Right ventricle myocardium superior (tissue), 1 donor: ENCODE measurements around the gene SEPTIN12. TPM values are rescaled to one million over a fixed set of nuclear protein-coding genes. Genes with fewer than 3 reads are reported as not detected.

Experiments
- ATAC-seq: fragments of 200-7000 bp; cut with Tn5 transposase; one replicate; pipeline ENCODE4 v1.9.1; 2020; ENCODE audit warnings: mild to moderate bottlenecking; ENCODE audit not compliant: poor library complexity
- DNase-seq: peaks from one replicate; pipeline ENCODE4 v3.0.0-alpha.2; 2020
- intact Hi-C: fragments of 100-400 bp; cut with DNase I; formaldehyde crosslinking; loops from one replicate; pipeline ENCODE4 v1.11.2; 2022
- long read RNA-seq: library from polyadenylated mRNA; unstranded; transcript quantifications from one replicate; pipeline ENCODE4 v2.0.0, GENCODE V29; 2021
- total RNA-seq: library from RNA; stranded (reverse); fragmentation: NEBNext Ultra II Directional; extraction: Animal tissue kit (Norgen Biotek cat#: 25700); gene quantifications from one replicate; pipeline ENCODE4 v1.2.1, GENCODE V29; 2021
- donor health status: DM: no; HTN: yes; CAD: no; lungs with severe emphysema.

SEPTIN12 gene, protein sequence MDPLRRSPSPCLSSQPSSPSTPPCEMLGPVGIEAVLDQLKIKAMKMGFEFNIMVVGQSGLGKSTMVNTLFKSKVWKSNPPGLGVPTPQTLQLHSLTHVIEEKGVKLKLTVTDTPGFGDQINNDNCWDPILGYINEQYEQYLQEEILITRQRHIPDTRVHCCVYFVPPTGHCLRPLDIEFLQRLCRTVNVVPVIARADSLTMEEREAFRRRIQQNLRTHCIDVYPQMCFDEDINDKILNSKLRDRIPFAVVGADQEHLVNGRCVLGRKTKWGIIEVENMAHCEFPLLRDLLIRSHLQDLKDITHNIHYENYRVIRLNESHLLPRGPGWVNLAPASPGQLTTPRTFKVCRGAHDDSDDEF
- not detected for total RNA-seq
- long read RNA-seq = 0 reads

DNA sequence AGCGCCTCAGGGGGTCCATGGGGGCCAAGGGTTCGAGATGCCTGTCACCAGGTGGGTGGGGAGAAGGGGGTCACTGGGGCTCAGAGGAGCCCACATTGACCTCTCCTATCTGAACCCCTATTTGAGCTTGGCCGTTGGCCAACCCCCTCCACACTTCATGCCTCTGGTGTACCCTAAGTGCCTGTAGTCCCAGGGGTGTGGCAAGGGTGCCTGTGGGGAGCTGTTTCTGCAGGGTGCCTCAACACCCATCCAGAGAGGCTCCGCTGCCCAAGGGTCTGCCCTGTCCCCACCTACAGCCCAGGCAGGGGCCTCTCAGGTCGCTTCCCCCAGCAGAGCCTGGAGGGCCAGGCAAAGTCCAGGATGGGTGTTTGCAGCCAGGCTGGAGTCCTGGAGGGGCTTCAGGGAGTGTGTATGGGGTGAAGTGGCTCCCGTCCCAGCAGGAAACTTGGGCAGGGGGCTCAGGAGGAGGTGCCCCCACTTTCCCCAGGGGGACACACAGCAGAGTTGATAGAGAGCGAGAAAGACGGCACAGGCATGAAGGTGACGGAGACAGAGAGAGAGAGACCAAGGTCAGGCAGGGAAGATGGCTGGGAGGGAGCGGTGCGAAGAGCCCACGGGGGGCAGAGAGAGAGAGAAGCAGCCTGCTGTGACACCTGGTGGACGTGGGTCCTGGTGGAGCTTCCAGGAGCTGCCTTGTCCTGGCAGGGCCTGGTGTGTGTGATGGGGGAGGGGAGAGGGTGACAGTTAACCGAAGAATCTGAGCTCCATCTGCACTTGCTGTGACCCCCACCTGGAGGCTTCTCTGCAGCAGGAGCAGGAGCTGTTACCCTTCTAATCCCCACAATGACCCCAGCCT is at the start of gene SEPTIN12:
Gene SEPTIN12, minus strand, starts transcription at position 719 of the 856 bp plus-strand sequence. Its CDS starts 700 bp downstream, at position 19.
- DNase-seq (no peak), ATAC-seq (peak; percentile 34)
- intact Hi-C loops = no loop called here

DNA sequence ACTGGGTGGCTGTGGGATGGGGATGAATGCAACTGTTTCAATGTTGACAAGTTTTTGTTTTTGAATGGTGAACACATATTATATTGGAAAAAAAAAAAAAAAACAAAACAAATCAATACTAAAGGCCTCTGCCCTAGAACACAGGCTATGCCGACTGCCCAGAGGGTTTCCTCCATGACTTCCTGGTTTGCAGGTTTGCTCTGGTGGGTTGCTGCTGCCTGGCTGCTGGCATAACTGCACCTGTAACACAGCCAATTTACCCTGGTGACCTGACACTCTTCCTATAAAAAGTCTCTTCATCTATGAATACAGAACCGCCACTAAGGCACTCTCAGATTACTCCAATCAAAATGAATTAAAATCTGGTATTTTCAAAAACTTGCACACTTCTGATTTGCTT is 48.6 kb upstream of the SEPTIN12 start:
- intact Hi-C loops = no loop called here
- ATAC-seq (peak; percentile 17), DNase-seq (no peak)

DNA sequence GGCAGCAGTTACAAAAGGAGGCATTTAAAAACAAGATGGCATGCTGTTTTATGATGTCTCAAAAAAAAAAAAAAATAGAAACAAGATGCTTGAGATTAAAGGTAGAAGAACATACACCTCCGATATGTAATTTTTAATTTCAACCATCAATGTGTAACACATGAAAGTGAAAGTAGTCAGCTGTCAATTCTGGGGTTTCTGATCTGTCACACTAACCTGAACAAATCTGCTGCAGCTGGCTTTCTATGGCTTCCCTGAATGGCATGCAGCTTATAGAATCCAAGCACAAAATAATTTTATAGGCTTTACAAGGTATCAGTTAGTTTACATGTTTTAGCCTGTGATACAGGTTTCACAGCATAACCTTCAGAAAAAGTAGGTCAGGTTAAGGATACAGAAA is 45.4 kb upstream of the SEPTIN12 start:
- DNase-seq = no peak
- intact Hi-C loops = no loop called here
- ATAC-seq = no peak

DNA sequence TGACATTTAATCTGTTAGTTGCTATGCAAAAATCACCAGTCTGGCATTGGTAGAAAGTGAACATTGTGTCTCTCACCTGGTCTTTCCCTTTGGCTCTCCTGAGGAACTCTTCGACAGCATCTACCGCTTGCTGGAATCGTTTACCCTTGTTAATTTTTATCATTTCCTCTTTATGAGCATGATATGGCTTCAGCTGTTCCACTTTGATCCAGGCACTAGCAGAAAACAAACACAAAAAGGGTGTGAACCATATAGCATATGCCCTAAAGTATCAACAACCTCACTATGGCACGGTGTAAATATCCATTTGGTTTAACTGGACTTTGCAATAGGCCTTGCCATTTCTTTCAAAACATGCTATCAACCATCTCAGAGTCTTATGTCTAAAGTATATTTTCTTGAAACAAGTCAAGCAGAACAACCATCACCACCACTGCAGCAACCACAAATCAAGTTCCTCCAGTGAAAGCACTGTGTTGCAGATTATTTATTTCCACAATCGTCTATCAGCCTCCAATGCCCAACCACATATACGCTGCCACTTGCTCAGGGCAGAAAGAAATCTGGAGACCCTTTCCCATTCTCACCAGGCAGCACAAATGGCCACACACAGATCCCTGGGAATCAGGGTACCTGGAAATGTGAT is 44.7 kb upstream of the SEPTIN12 start:
- ATAC-seq = no peak

DNA sequence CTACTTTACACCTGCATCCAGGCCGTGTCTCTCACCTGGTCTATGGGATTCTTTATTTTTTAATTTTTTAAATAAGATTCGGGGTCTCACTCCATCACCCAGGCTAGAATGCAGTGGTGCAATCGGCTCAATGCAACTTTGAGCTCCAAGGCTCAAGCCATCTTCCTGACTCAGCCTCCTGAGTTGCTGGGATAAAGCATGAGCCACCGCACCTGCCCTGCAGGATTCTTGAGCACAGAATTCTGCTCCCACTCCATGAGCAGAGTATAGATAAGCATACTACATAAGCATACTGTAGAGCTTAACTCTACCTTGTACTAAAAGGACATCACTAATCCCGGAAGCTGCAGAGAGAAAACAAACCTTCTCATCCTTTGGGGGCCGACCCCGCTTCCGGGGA is 43.5 kb upstream of the SEPTIN12 start:
- DNase-seq (no peak), ATAC-seq (no peak)
- intact Hi-C loops = no loop called here

More for the DNA sequence above, 44.7 kb upstream of the SEPTIN12 start:
- intact Hi-C loops = no loop called here
- DNase-seq = no peak

DNA sequence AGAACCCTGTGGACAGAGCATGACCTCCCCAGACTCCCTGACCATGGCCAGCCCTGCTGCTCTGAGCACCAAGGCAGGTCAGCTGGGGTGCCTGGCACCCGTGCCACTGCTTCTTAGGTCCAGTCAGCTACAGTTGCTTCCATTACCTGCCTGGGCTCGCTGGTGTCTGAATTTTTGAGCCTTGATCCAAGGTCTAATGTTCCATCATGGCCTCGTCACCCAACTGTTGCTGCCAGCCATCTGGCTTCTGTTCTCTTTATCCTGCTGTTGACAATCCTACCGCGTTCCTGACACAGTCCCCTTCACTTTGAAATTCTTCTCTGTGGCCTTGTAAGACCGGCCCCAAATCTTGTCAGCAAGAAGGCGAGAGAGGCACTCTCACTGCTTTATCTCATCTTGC is 42.3 kb upstream of the SEPTIN12 start:
- no peak for DNase-seq

DNA sequence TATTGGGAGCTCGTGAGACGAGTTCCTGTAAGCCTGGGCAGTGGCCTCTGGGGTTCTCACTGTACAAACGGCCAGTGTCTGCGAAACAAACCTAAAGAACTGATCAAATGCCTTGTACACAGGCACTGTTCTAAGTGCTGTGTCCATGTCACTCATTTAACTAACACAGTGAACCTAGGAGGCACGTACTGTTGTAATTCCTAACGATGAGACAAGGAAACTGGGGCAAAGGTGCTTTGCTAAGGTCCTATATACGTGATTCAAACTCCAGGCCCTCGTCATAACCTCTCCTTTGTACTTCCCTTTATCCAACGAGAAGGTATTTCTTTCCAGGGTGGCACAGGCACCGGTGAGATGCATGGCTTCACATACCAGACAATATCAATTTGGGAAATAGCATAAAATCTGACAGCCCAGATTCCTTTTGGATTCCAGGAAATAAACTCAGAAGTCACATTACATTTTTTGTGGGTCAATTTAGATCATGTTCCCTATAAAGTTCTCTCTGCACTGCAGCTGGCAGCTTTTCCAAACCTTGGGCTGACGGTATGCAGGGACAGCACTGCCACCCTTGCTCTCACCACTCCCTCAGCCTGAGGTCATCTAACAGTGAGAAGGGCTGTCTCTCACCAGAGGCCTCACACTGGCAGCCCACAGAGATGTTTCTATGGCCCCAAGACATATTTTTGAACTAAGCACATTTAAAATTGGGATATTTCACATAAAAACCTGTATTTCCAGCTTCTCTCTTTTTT is 40.6 kb upstream of the SEPTIN12 start:
- peak; percentile 62 for DNase-seq
- intact Hi-C loops = no loop called here
- peak; percentile 61 for ATAC-seq

More for the DNA sequence above, 42.3 kb upstream of the SEPTIN12 start:
- ATAC-seq = peak; percentile 19
- intact Hi-C loops = no loop called here

DNA sequence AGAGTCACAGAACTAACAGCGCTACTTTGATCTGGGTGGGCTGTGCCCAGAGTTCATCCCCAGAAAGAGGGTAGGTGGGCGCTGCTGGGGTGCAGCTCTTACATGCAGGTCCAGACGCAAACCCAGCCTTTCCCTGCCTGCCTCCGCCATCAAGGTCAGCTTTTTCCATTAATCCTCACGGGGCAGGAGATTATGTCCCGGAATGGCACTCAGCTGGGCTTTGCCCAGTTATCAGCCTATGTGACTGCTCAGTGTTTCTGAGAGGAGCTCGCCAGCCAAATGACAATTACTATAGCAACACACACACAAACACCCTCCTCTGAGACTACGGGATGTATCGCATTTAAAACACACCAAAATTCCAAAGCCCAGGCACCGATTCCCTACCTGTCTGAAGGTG is 38.8 kb upstream of the SEPTIN12 start:
- peak; percentile 75 for ATAC-seq
- intact Hi-C loops = no loop called here
- no peak for DNase-seq

DNA sequence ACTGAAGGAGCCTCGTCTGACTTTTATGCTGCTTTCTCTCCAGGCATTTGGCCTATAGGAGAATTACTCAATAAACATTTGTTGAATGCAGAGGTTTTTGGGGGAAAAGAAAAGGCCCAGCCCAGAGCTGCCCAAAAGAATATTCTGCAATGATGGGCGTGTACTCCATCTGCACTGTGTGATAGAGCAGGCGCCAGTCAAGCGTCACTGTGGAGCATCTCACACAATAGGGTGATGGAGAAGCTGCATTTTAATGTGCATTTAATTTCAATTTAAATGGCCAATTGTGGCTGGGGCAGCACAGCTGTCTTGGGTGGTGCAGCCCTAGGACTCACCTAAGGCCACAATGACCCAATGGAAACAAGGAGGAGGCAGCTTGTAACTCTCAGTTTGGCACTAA is 38.4 kb upstream of the SEPTIN12 start:
- DNase-seq (no peak), ATAC-seq (no peak)
- intact Hi-C loops = no loop called here

DNA sequence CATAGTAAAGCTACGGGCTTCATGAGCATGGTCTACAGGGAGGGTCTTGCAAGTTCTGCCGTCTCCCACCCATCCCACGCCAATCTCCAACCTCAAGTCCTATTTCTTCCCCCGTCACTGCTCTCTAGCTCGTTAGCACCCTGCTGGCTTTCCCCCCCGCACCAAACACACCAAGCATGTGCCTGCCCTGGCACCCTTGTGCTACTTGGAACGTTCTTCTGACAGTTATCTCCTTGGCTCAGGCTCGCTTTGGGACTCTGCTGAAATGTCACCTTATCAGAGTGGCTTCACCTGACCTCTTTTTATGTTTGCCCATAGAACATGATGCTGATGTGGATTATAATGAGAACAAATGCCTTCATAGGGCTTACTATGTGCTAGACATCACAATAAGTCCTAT is 37.1 kb upstream of the SEPTIN12 start:
- DNase-seq (peak; percentile 67), ATAC-seq (peak; percentile 63)

DNA sequence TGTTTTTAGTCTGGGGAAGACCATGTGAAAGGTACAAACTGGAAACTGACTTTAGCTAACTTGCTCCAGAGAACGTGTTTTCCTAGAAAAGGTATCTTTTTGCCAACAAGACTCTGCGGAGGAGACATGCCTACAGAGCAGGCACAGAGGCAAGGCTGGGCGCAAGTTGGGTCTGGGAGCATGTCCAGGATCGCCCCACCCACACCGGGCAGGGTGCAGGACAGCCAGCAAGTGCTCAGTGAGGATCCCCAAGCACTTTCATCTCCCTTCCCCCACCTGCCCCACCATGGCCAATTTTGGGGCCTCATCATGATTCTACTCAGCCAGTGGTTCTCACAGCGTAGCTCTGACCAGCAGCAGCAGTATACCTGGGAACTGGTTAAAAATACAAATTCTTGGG is 32.5 kb upstream of the SEPTIN12 start:
- peak; percentile 63 for ATAC-seq
- DNase-seq = no peak
- intact Hi-C loops = no loop called here

More for the DNA sequence above, 37.1 kb upstream of the SEPTIN12 start:
- intact Hi-C loops = no loop called here

DNA sequence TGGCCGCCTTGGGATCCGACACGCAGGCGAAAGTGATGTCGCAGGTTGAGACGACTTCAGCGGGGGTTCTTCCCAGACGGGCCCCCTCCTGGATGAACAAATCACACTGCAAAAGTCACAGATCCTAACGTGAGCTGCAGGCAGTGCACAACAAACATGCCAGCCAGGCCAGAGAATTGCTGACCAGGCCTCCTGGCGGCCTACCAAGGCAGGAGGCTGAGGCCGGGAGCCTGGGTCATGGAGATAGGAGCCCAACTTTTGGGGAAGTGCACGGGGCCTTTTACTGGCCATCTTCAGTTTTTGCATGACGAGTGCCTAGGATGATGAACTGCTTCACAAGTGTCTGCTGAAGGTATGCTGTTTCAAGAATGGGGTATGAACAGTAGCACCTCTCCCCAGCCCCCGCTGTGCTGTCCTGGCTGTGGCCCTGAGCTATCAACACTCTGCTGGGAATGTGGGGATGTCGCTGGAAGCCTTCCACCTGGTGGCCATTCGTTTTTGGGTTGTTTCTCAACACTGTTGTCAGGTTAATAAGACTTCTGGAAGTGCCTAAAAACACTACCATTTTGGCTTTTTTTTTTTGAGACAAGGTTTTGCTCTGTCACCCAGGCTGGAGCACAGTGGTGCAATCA is 26.5 kb upstream of the SEPTIN12 start:
- intact Hi-C loops = no loop called here
- ATAC-seq (peak; percentile 78), DNase-seq (peak; percentile 66)

DNA sequence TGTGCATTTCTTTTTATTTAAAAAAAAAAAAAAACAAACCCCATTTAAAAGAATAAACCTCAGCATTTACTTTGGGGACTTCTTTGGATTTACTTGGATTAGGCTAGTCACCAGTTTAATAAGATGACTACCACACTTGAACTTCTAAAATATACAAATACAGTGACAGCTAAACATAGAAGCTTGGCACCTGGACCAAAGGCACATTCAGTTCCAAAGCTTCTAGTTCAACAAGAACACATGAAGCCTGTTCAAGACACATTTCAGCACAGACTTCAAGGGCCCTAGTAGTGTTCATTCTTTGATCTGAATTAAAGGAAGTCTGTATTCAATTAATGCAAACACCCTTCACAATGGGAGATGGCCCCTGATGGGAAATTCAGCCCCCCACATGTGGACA is 25.9 kb upstream of the SEPTIN12 start:
- DNase-seq = no peak
- intact Hi-C loops = no loop called here

DNA sequence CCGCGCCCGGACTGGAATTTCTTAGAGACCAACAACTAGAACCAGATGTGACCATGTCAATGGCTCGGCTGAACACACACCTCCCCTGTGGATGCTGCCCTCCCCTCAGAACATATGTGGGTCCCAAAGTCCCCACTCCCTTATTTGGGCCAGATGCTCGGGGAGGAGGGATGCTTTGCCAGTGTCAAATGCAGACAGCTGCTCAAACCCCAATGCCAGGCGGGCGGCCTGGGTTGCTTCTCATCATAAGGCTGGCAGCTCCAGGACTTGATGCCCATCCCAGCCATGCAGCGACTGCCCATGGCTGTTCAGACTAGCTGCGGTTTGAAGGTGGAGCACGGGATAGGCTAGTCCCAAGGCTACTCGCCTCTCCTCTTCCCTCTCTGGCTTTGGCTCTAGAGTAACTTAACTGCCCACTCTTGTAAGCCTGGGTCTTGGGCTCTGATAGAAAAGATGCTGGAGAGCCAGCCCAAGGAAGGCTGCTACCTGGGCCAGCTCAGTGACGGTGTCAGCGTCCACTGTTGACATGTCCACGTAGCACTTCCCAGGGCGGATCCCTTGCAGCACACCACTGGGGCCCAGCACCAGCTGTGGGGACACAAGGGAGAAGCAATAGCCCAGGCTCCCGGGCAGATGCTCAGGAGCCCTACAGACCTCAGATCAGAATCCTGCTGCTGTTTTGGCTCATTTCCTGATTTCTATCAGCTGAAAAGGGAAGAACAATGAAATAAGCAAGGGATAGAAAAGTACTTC is 25.3 kb upstream of the SEPTIN12 start:
- intact Hi-C loops = no loop called here
- peak; percentile 45 for ATAC-seq

More for the DNA sequence above, 25.9 kb upstream of the SEPTIN12 start:
- peak; percentile 87 for ATAC-seq

DNA sequence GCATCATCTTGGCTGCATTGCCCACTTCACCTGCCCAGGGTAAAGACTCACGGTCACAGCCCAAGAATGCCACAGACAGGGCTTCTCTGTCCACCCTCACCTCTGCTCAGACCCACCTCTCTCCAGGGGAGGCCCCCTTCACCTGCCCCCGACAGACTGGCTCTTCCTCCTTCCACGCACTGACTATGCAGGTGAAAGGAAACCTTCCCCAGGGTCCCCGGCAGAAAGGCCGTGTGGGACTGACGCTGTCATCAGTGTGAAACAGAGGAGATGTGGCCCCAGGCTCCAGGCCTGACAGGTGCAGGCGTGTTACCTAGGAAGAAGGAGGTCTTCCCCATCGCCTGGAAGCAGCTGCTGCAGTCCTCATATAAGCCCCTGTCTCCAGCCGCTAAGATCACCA is 23.6 kb upstream of the SEPTIN12 start:
- intact Hi-C loops = no loop called here
- no peak for ATAC-seq

More for the DNA sequence above, 25.3 kb upstream of the SEPTIN12 start:
- no peak for DNase-seq

DNA sequence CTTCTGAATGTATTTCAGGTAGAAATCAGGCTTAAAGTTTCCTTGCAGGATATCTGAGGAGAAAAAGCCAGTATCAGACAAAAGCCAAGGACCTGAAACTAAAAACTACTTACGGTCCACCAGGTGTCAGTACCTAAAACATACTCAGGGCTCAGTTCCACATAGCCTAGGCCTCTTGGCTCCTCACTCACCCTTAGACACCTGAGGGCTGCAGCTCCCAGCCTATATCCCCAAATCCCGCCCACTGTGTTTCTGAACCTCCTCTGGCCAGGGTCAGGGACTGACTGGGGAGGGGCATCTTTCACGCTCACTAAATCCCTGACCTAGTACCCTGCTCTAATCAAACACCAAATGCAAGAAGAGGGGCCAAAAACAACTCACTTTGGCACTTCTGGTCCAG is 23.1 kb upstream of the SEPTIN12 start:
- ATAC-seq (no peak), DNase-seq (no peak)
- intact Hi-C loops = no loop called here

More for the DNA sequence above, 23.6 kb upstream of the SEPTIN12 start:
- no peak for DNase-seq

DNA sequence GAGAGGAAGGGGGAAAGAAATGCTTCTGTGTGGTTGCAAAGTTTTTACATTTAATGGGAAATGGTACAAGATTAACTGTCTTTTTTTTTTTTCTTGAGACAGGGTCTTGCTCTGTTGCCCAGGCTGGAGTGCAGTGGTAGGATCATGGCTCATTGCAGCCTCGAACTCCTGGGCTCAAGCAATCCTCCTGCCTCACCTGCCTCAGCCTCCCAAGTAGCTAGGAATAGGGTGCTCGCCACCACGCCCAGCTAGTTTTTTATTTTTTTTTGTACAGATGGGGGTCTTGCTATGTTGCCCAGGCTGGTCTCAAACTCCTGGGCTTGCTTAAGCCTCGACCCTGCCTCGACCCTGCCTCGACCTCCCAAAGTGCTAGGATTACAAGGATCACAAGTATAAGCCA is 18.1 kb upstream of the SEPTIN12 start:
- intact Hi-C loops = loop anchor here (10.0 kb wide), 1 partner anchor 149 kb away; the partner anchor contains the start of gene SEC14L5
- DNase-seq (no peak), ATAC-seq (no peak)
